Activated naive CD4-positive, alpha-beta T cell (primary cell): ENCODE measurements around the gene ASB1.
A peak's percentile ranks its signal among the peaks of the same experiment; 100 is the strongest.

ENCODE experiments used
- DNase-seq, 4 experiments: peaks; one replicate each; lab custom pipeline; 2025; lab: John Stamatoyannopoulos, UW

ASB1 gene

DNA sequence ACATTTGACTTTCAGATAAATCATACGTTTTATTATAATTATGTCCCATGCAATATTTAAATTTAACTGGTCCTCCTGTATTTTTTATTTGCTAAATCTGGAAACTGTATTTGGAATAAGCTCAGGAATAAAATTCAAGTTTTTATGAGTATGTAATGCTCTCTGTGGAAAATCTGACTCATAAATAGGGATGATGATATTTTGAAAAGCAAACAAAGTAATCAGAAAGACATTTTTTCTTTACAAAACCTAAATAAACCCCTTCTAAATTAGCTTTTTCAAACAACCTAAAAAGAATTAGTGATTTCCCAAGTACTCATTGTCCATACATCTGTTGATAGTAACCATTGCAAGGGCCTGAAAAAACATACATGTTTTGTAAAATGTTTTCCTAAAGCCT is 41.1 kb downstream of the ASB1 start:
- no peak for DNase-seq

DNA sequence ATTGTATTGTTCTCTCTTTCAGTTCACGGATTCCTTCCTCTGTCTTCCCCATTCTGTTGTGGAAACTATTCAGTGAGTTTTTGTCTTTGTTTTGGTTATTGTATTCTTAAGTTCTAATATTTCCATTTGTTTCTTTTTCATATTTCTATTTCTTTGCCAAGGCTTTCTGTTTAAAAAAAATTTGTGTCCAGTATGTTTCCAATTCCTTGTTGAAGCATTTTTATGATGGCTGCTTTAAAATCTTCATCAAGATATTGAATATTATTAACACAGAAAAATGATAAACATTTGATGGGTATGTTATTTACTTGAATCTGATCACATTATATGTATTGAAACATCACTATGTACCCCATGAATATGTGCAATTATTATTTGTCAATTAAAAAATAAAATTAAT is 42.4 kb downstream of the ASB1 start:
- no peak for DNase-seq

DNA sequence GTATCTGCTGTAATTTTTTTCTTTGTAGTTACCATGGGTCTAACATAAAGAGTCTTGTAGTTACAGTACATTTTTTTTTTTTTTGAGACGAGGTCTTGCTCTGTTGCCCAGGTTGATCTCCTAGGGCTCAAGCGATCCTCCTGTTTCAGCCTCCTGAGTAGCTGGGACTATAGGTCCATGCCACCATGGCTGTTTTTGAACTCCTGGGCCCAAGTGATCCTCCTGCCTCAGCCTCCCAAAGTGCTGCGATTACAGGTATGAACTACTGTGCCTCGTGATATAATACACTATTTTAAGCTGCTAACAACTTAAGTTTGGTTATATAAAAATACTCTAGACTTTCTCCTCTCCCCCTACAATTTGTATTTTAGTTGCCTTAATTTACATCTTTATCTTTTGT is 46.3 kb downstream of the ASB1 start:
- no peak for DNase-seq

DNA sequence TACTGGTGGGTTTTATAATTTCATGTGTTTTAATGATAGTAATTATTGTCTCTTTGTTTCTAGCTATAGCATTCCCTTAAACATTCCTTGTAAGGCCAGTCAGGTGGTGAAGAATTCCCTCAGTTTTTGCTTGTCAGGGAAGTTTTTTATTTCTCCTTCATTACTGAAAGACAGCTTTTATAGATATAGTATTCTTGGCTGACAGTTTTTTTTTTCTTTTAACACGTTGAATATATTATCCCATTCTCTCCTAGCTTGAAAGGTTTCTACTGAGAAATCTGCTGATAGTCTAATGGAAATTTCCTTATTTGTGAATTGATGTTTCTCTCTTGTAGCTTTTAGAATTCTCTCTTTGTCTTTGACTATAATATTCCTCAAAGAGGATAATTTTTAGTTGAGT is 46.8 kb downstream of the ASB1 start:
- DNase-seq: no peak

DNA sequence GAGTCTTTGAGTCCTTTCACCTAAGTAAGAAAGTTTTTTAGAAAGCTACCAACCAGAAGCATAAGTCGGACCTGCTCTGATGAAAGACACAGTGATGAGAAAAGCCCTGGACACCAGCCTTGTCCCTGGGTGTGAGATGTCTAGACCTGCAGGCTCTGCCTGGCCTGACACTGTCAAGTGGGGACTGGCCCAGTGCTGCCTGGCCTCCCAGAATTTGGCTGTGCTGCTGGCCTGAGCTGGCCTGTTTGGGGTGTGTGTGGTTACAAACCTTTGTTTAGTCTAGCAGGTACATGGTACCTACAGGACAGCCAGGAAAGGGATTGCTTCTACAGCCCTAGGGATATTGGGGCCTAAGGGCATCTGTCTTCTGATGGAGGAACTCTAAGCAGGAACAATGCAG is 48.3 kb downstream of the ASB1 start:
- DNase-seq: no peak

DNA sequence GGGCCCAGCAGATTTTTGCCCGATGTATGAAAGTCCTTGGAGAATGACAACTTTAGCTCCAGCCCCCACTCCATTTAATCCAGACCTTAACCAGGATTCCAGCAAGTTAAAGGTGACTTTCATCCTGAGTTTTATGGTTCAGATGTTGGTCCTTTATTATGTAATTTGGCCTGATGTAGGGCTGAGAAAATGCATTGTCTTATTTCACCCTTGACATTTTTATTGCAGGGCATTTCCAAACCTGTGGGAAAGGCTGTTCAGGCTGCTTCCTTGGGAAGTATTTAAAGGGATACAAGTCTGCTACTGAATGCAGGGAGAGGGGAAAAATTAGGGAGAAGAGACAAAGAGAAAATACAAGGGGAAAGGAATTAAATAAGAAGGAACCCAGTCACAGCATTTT is 48.8 kb downstream of the ASB1 start:
- DNase-seq: no peak

DNA sequence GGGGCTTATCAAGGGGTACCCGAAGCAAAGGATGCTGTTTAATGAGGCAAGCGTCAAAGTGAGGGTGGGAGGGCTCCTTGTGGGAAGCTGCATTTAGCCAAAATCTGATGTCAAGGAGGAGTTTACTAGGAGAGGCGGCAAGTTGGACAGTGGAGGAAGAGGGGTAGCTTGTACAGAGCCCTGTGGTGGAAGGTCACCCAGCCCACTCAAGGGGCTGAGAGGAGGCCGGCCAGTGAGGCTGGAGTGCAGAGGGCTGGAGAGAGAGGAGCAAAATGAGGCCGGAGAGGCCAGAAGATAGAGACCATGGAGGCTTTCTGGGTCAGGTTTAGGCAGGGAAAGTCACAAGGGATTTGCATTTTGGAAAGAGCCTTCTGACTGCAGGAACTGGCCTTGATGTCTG is 49.5 kb downstream of the ASB1 start:
- DNase-seq: no peak

DNA sequence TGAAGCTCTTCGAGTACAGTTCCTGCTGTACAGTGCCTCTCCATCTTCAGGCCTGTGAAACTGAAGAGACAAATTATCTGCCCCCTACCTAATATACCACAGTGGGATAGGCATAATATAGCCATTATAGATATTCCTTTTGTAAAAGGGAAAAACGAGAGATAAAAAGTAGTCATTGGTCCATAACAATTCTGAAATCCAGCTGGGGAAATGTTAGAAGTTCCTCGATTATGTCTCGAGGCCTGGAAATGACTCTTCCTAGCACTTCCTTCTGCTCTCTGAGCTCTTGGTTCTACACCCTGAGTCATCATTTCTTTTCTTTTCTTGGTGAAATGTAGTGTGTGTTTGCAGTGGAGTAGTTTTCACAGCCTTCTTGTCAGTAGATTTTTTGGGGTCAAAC is 51.5 kb downstream of the ASB1 start:
- DNase-seq: no peak

DNA sequence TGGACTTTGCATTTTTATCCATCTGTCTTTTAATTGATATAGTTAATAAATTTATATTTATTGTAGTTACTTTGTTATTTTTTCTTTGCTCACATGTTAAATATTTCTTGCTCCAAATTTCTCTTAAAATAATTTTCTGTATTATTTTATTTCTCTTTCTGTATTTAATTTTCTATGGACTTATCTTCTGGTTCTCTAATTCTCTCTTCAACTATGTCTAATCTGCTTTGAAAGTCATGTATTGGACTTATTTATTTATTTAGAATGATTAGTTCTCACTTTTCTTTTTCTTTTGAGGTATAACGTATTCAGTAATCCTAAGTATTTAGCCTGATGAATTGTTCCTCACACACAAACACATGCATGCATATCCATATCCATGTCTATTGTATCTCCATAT is 53.1 kb downstream of the ASB1 start:
- DNase-seq: no peak

DNA sequence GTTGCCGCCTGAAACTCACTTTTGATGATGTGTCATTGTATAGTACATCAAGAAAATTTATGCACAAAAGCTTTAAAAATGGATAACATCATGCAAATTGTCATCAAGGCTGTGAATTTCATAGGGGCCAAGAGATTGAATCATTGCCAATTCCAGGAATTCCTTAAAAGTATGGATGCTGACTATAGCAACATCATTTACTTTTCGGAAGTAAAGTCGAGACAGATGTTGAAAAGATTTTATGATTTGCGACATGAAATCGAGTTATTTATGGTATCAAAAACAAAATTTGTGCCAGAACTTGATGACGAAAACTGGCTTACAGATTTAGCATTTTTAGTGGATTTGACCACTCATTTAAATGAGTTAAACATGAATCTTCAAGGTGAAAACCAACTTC is 56.3 kb downstream of the ASB1 start:
- no peak for DNase-seq

DNA sequence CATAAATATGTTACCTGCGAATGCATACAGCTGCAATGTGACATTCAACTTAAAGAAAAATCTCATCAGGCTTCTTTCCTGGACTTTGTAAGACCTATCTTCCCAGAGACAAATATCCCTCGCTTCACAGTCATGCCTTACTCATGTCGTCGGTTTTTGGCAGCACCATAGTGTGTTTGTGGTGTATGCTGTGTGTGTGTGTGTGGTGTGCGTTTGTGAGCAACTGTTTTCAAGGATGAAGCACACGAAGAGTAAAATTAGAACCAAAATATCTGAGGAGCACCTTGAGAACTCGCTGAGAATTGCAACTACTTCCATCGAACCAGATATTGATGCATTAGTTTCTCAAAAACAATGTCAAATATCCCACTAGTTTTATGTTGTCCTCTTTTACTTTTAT is 56.9 kb downstream of the ASB1 start:
- no peak for DNase-seq

DNA sequence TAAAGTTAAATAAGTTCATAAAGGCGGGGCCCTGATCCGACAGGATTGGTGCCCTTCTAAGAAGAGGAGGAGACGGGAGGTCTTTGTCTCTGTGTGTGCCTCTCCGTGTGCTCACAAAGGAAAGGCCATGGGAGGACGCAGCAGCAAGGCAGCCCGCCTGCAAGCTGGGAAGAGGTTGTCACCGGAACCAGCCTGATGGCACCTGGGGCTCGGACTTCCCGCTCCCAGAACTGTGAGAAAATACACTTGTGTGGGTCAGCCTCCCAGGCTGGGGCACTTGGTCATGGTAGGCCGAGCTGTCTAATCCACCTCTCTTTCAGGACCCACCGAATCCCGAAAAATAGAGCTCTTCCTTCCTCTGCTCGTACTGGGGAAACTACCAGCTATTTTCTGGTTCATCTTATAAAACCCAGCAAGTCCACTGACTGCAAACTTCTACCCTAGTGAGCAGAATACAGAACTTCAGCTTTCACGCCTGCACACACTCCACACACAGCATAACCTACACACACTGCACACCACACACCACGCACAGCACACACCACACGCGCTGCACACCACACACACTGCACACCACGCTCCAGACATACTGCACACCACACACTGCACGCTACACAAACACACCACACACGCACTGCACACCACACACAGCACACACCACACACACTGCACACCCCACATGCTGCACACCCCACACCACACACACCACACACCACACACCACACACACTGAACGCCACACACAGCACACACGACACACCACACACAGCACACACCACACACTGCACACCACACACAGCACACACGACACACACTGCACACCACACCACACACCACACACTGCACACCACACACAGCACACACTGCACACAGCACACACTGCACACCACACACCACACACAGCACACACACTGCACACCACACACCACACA is 58.1 kb downstream of the ASB1 start:
- no peak for DNase-seq

DNA sequence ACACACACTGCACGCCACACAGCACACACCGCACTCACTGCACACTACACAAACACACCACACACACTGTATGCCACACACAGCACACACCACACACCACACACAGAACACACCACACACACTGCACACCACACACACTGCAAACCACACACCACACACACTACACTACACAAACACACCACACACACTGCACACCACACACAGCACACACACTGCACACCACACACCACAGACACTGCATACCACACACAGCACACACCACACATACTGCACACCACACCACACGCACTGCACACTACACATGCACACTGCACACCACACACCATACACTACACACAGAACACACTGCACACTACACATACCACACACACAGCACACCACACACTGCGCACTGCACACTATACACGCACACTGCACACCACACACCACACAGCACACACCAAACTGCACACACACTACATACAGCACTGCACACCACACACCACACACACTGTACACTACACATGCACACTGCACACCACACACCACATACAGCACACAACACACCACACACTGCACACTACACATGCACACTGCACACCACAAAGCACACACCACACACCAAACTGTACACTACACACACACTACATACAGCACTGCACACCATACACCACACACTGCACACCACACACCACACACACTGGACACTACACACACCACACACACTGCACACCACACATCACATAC is 59.6 kb downstream of the ASB1 start:
- no peak for DNase-seq

DNA sequence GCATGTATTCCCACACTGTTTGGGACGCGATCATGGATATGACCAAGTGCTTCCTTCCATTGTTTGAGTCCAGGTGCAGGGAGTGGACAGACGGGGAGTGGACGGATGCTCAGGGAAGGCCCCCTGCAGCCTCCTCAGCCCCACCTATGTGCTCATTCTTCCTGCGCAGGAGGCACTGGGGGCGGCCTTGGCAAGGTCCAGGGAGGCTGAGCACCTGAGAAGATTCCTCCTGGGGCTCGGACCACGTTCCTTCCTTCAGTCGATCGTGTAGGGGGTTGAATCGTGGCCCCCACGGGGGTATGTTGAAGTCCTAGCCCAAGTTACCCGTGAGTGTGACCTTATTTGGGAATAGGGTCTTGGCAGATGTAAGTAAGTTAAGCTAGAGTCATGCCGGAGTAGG is 60.4 kb downstream of the ASB1 start:
- DNase-seq: no peak

DNA sequence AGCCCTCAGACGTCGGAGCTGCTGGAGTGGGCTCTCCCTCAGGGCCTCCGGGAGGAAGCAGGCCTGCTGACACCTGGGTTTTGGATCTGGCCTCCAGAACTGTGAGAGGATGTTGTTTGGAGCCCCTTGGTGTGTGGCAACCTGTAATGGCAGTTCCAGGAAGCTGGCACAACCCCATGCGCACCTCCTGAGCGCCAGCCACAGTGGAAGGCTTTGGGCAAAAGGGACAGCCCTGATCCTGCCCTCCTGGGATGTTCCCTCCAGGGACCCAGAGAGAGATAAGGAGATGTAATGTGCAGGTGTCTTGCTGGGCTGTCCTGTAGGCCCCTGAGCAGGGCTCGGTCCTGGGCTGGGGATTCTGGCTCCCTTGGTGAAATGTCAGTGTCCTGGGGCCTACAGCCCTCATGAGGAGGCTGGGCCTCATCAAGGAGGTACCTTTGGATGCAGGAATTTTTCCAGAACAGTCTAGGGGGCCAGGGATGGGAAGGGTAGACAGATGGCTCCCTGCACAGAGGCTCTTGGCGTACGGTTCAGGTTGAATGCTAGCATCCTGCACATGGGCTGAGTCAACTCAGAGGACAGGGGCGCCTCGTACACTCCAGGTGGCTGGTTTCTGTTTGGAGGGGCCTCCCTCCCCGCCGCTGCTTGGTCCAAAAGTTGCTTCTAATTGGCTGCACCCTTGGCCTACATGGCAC is 61.1 kb downstream of the ASB1 start:
- no peak for DNase-seq

DNA sequence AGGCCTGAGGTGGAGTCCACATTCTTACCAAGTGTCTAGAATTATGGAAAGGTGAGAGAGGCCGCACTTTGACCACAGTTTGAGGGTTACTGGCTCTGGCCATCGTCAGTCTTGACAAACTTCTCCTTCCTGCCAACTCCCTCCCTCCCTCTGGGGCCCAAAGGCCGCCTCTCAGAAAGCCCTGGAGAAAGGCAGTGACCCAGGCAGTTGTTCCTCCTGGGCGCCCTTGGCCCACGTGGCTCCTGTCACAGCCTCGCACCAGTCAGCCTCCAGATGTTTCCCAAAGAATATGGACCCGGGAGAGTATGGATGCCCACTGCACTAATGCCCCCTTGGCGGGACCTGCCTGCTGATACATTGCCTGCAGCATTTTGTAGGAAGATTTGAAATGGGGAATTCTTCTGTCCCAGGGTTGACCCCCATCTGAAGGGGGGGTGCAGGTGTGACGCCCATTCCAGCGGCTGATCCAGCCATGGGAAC is 61.7 kb downstream of the ASB1 start:
- no peak for DNase-seq

DNA sequence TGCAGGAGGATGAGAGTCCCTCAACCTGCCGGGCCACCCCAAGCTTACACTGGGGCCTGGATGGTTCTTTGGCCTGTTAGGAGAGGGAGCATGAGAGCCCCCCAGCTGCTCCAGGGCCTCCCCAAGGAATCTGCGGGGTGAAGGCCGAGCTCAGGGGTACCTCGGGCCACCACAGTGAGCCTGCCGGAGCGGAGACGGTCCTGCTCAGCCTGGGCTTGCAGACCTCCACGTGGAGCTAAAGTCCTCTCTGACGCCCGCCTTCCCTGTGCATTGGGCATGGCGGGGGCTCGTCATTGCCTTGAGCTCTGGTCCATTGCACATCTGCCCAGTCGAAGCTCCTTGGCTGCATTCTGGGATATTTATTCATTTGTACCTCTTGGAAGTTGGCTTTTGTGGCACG is 62.7 kb downstream of the ASB1 start:
- no peak for DNase-seq

DNA sequence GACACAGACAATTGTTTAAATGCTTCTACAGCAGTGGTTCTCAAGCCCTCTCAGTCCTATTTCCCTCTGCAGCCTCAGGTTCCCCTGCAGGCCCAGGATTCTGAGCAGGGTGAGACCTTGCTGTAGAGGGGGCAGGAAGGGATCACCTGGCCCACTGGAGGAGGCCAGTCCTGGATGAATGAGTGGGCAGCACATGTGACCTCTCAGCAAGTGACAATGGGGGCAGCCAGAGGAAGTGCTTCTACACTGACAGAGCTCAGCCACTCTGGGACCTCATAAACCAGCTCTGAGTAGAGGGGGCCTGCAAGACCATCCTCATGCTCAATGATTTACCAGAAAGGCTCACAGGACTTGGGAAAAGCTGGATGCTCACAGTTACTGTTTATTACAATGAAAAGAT is 63.2 kb downstream of the ASB1 start:
- no peak for DNase-seq

DNA sequence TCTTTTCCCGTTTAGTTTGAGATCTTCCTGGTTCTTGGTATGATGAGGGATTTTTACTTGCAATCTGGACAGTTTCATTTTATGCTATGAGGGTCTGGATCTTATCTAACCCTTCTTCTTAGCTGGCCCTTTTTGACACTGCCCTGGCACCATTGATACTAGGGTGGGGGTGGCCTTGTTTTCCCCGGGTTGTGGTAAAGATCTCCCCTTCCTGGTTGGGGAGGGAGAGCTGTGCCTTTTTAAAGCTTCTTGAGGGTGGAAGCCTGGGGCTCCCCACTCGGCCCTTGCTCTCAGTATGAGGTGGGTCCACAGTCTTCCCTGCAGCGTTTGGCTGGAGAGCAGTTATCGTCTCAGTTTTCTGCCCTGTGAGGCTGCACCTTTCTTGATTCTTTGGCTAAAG is 66.1 kb downstream of the ASB1 start:
- DNase-seq: no peak

DNA sequence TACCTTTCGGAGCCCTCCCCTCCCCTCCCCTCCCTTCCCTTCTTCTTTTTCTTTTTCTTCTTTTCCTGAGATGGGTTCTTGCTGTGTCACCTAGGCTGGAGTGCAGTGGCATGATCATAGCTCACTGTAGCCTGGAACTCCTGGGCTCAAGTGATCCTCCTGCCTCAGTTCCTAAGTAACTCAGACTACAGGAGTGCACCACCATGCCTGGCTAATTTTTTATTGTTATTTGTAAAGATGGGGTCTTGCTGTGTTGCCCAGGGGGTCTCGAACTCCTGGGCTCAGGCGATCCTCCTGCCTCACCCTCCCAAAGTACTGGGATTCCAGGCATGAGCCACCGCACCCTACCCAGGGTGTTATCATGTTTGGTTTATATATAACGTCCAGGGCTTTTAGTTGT is 66.7 kb downstream of the ASB1 start:
- DNase-seq: no peak

DNA sequence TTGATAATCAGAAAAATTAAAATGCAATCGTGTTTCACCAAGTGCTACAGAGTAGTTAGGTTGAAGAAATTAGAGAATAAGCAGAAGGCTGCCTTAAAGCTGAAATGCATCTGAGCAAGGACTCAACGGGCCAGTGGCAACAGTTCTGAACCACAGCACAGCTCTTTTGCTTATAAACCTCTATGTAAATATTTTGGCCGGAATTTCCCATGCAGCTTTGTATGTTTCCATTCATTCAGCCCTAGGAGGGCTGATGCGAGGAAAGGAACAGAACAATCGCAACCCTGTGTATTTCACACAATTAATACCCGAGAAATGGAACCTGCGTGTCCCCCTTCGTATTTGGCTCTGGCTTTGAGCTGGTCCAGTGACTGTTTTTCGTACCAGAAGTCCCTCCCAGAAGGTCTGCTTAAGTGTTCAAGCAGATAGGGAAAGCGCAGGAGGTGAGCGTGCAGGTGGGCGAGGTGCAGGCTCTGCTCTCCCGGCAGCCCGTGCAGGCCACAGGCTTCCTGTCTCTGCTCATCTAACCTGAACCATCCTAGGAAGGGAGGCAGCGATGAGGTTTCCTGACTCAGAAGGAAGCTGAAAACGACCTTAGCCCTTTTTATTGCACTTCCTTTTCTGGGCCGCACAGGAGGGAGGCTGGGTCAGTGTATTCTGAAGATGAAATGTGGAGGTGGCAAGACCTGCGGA is 67.3 kb downstream of the ASB1 start:
- peak in 2 of 4 experiments; percentile 4 to 18 for DNase-seq

DNA sequence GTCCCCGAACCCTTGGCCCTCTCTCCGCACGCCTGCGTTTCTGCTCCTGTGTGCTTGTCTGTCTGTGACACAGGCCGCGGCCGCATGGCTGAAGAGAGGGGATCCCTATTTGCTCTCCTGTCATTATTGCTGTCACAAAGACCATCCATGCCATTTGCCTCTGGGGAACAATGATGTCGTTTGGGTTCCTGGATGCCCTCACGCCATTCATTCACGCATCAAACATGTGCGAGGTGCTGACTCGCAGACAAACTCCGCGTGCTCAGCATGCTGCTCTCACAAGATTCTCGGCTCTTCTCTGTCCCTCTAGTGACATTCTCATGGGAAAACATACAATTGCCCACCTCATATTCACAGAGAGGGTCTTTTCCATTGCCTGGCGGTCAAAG is 67.8 kb downstream of the ASB1 start:
- DNase-seq: no peak
